ENCODE data around the gene ZIM2.

GRCh38 chr19:56725829-56726424 is 114.6 kb downstream of the ZIM2 start:
- TF ChIP-seq E2F1 (CRISPR knock-in tag; IDR thresholded peaks at IDR 0.05): no peak
- no peak for TF ChIP-seq MLX (CRISPR knock-in tag; IDR thresholded peaks at IDR 0.05)
- no peak for TF ChIP-seq IRF1 (CRISPR knock-in tag; IDR thresholded peaks at IDR 0.05)
- no peak for TF ChIP-seq CTCF (IDR thresholded peaks at IDR 0.05)
- TF ChIP-seq FOXP1 (CRISPR knock-in tag; IDR thresholded peaks at IDR 0.05; ENCODE audit: borderline replicate concordance): no peak
- no peak for TF ChIP-seq RELA (CRISPR knock-in tag; IDR thresholded peaks at IDR 0.05; ENCODE audit: borderline replicate concordance)
- TF ChIP-seq JUN (CRISPR knock-in tag; IDR thresholded peaks at IDR 0.05): no peak
- TF ChIP-seq AFF4 (CRISPR knock-in tag; IDR thresholded peaks at IDR 0.05; ENCODE audit: borderline replicate concordance): no peak
- no peak for TF ChIP-seq ZNF416 (CRISPR knock-in tag; IDR thresholded peaks at IDR 0.05)
- no peak for TF ChIP-seq ELF4 (CRISPR knock-in tag; IDR thresholded peaks at IDR 0.05; ENCODE audit: low read depth)
